Effector memory CD8-positive, alpha-beta T cell (primary cell): ENCODE results near the gene COX6B1.
A peak's percentile ranks its signal among the peaks of the same experiment; 100 is the strongest.
"Not testable (repeated sequence)": the region's sequence is repeated elsewhere in the genome, so short reads cannot be mapped to it uniquely, and the experiment has no call there.

ENCODE experiments used
- ATAC-seq: fragments of 150-1000 bp; cut with Tn5 transposase; replicated peaks from 2 replicates; pipeline ENCODE4 v1.10.0; 2021; ENCODE audit warnings: mild to moderate bottlenecking, moderate library complexity
- DNase-seq, 3 experiments: peaks; one replicate each; pipeline ENCODE4 v3.0.0; 2021
- H3K27ac Mint-ChIP-seq, 2 donors: one replicate each; pipeline ENCODE4 v1.8.0; 2022; ENCODE audit warnings: mild to moderate bottlenecking in 2 of 2, mixed read lengths in 2 of 2, moderate library complexity in 2 of 2
- H3K27me3 Mint-ChIP-seq, 2 donors: one replicate each; pipeline ENCODE4 v1.8.0; 2022; ENCODE audit warnings: mixed read lengths in 2 of 2
- H3K36me3 Mint-ChIP-seq: one replicate; pipeline ENCODE4 v1.8.0; 2022; ENCODE audit warnings: mild to moderate bottlenecking, moderate library complexity, mixed read lengths; ENCODE audit not compliant: insufficient read depth
- H3K4me1 Mint-ChIP-seq, 2 donors: one replicate each; pipeline ENCODE4 v1.8.0; 2022; ENCODE audit warnings: low read depth in 2 of 2, mixed read lengths in 2 of 2
- H3K4me3 Mint-ChIP-seq, 2 donors: one replicate each; pipeline ENCODE4 v1.8.0; 2022; ENCODE audit warnings: mild to moderate bottlenecking in 2 of 2, mixed read lengths in 2 of 2, moderate library complexity in 2 of 2
- H3K9me3 Mint-ChIP-seq, 2 donors: one replicate each; pipeline ENCODE4 v1.8.0; 2022; ENCODE audit warnings: mixed read lengths in 2 of 2
- total RNA-seq, 9 experiments: gene quantifications; one replicate each; lab custom pipeline; 2026; lab: John Stamatoyannopoulos, UW

Gene COX6B1, protein sequence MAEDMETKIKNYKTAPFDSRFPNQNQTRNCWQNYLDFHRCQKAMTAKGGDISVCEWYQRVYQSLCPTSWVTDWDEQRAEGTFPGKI
- total RNA-seq, result 39.5 to 115 (median 76.7) reads per million in 9 experiments

GRCh38 chr19:35648017-35648961 is at the start of gene COX6B1:
Gene COX6B1 (plus strand): TSS chr19:35648323. CDS start chr19:35651244, 2,921 bp downstream.
- peak within 1 kb of the TSS; percentile 96 for H3K27ac Mint-ChIP-seq
- peaks cover 55% of the 10 kb centered on the region for H3K36me3 Mint-ChIP-seq
- ATAC-seq (peak; percentile 70), DNase-seq (peak; percentile 87 to 89 (median 88))
- peak within 1 kb of the TSS; percentile 98 to 99 for H3K4me3 Mint-ChIP-seq
- no peaks in the 10 kb centered on the region for H3K27me3 Mint-ChIP-seq
- H3K9me3 Mint-ChIP-seq, result no peaks in the 10 kb centered on the region
- peaks cover 22 to 31% of the 10 kb centered on the region in 2 donors for H3K4me1 Mint-ChIP-seq

DNA sequence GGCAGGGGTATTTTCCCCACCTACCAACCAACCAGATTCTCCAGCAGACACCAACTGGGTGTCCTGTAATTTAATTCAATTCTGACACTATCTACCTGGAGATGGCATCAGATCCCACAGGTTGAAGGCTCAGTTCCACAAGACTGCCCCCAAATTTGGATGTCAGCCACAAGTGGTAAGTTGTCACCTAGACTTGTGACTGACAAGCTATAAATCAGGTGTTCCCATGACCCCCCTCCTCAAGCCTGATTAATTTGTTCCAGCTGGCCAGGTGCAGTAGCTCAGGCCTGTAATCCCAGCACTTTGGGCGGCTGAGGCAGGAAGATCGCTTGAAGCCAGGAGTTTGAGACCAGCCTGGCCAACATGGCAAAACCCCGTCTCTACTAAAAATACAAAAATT is 46.2 kb upstream of the COX6B1 start:
- Mint-ChIP-seq H3K4me3 (no peak overlapping the region), H3K27ac (no peak overlapping the region), H3K27me3 (peaks cover 12 to 40% of the 10 kb centered on the region in 2 donors), H3K36me3 (peaks cover 2% of the 10 kb centered on the region), H3K4me1 (no peaks in the 10 kb centered on the region), H3K9me3 (no peaks in the 10 kb centered on the region)
- DNase-seq (no peak), ATAC-seq (no peak)

GRCh38 chr19:35604436-35604835 is 43.7 kb upstream of the COX6B1 start:
- H3K4me3 Mint-ChIP-seq, H3K4me1 Mint-ChIP-seq, ATAC-seq, H3K36me3 Mint-ChIP-seq, H3K9me3 Mint-ChIP-seq, H3K27ac Mint-ChIP-seq, DNase-seq: not testable (repeated sequence)
- H3K27me3 Mint-ChIP-seq, result peaks cover 5 to 22% of the 10 kb centered on the region in 2 donors

DNA sequence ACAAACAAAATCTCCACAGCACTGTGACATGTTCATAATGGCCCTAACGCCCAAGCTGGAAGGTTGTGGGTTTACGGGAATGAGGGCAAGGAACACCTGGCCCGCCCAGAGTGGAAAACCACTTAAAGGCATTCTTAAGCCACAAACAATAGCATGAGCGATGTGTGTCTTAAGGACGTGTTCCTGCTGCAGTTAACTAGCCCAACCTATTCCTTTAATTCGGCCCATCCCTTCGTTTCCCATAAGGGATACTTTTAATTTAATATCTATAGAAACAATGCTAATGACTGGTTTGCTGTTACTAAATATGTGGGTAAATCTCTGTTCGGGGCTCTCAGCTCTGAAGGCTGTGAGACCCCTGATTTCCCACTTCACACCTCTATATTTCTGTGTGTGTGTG is 41.0 kb upstream of the COX6B1 start:
- not testable (repeated sequence) for ATAC-seq, H3K9me3 Mint-ChIP-seq, H3K27me3 Mint-ChIP-seq, H3K27ac Mint-ChIP-seq, DNase-seq, H3K4me1 Mint-ChIP-seq, H3K4me3 Mint-ChIP-seq
- H3K36me3 Mint-ChIP-seq, result peaks cover 15% of the 10 kb centered on the region

- Mint-ChIP-seq H3K36me3 (peaks cover 20% of the 10 kb centered on the region), H3K4me3 (no peak overlapping the region), H3K27me3 (no peaks in the 10 kb centered on the region), H3K27ac (no peak overlapping the region), H3K4me1 (peaks cover 0 to 14% of the 10 kb centered on the region in 2 donors), H3K9me3 (peaks cover 0 to 6% of the 10 kb centered on the region in 2 donors)
- DNase-seq (no peak), ATAC-seq (no peak)
Observed at GRCh38 chr19:35607661-35608060, 40.5 kb upstream of the COX6B1 start.

DNA sequence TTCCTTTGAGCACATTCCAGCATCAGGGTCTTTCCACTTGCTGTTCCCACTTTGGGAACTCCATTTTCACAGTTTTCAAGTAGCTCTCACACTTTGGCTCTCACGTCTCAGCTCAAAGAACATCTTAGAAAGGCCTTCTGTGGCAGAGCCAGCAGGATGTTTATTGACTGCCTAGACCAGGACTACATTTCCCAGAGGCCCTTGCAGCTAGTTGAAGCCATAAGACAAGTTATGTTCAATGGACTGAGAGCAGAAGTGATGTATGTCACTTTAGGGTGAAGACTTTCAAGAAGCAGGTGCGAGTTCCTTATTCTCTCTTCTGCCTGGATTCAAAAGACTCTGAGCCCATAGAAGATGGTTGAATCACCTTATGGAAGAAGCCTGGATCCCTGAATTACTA is 39.9 kb upstream of the COX6B1 start:
- ATAC-seq (no peak), DNase-seq (no peak)
- no peak overlapping the region for H3K4me3 Mint-ChIP-seq
- H3K4me1 Mint-ChIP-seq, result peaks cover 0 to 14% of the 10 kb centered on the region in 2 donors
- H3K27ac Mint-ChIP-seq, result no peak overlapping the region
- no peaks in the 10 kb centered on the region for H3K27me3 Mint-ChIP-seq
- peaks cover 0 to 6% of the 10 kb centered on the region in 2 donors for H3K9me3 Mint-ChIP-seq
- peaks cover 21% of the 10 kb centered on the region for H3K36me3 Mint-ChIP-seq

- no peak for ATAC-seq
- peaks cover 0 to 6% of the 10 kb centered on the region in 2 donors for H3K9me3 Mint-ChIP-seq
- peaks cover 32% of the 10 kb centered on the region for H3K36me3 Mint-ChIP-seq
- peaks cover 0 to 21% of the 10 kb centered on the region in 2 donors for H3K4me1 Mint-ChIP-seq
- H3K4me3 Mint-ChIP-seq, result no peak overlapping the region
- no peak for DNase-seq
- peak overlapping the region; percentile 35 to 51 for H3K27ac Mint-ChIP-seq
- no peaks in the 10 kb centered on the region for H3K27me3 Mint-ChIP-seq
Observed at GRCh38 chr19:35609851-35610353, 38.2 kb upstream of the COX6B1 start.

DNA sequence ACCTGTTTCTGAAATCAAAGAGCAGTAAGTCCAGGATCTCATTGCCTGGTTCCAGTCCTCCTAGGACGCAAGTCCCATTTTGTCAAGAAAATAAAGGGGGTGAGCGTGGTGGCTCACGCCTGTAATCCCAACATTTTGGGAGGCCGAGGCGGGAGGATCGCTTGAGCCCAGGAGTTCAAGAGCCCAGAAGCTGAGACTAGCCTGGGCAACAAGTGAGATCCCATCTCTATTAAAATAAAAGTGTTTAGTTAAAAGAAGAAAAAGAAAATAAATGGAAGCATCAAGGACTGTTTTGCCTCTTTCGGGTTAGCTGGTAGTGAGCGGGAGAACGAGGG is 35.9 kb upstream of the COX6B1 start:
- H3K4me3 Mint-ChIP-seq, result peak overlapping the region; percentile 82 to 87
- H3K27ac Mint-ChIP-seq, result peak overlapping the region; percentile 94 to 95
- peaks cover 0 to 6% of the 10 kb centered on the region in 2 donors for H3K9me3 Mint-ChIP-seq
- H3K36me3 Mint-ChIP-seq, result peaks cover 37% of the 10 kb centered on the region
- H3K27me3 Mint-ChIP-seq, result no peaks in the 10 kb centered on the region
- H3K4me1 Mint-ChIP-seq, result peaks cover 0 to 21% of the 10 kb centered on the region in 2 donors
- no peak for DNase-seq
- ATAC-seq, result no peak

DNA sequence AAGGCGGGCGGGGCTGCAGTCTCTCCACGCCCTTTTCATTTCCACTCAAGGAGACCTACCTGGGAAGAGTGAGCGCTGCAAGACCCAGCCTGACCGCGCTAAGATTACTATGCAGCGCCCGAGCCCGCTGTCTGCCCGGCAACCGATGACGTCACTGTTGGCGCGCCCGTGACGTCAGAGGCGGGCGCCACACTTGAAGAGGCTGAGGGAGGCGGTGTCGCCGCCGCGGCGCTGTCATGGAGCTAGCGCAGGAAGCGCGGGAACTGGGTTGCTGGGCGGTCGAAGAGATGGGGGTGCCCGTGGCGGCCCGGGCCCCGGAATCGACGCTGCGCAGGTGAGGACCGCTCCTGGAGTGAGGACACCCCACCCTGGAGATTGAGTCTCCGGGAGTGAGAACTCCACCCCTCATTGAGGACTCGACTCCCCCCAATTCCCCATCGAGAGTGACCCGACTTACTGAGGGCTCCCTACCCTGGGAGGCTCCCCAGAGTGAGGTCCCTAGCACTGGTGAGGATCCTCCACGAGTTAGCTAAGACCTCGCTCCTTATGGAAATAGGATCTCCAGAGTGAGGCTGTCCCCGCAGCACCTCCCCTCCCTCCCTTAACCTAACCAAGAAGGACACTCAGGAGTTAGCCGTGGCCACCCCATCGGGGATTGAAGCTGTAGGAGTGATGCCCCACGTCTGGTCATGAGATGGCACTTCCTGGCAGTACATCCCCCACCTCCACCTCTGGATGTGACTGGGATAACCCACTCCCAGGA is 35.4 kb upstream of the COX6B1 start, which contains the start of gene HAUS5:
HAUS5 (plus strand) TSS at position 177 of the 763 bp plus-strand sequence; CDS start at position 237, 60 bp downstream.
- Mint-ChIP-seq H3K4me1 (peaks cover 0 to 21% of the 10 kb centered on the region in 2 donors), H3K9me3 (peaks cover 0 to 6% of the 10 kb centered on the region in 2 donors), H3K4me3 (peak within 1 kb of the TSS; percentile 82 to 87), H3K27me3 (no peaks in the 10 kb centered on the region), H3K27ac (peak within 1 kb of the TSS; percentile 94 to 95), H3K36me3 (peaks cover 37% of the 10 kb centered on the region)
- ATAC-seq (peak; percentile 94), DNase-seq (peak; percentile 94 to 98 (median 97))

DNA sequence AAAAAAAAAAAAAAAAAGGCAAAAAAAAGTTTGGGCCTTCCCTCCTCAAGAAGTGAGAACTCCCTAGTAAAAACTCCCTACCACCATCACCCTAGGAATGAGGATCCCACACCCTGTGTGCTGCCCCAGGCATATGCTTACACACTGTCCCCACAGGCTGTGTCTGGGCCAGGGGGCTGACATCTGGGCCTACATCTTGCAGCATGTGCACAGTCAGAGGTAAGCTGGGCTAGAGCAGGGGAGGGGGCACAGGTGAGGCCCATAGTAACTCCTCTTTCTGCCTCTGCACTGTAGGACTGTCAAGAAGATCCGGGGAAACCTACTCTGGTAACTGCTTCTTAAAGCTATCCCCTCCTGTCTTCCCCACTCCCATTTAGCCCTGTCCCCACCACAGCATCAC is 34.5 kb upstream of the COX6B1 start:
- H3K27ac Mint-ChIP-seq, result peak overlapping the region; percentile 94 to 95
- peak overlapping the region; percentile 82 to 87 for H3K4me3 Mint-ChIP-seq

DNA sequence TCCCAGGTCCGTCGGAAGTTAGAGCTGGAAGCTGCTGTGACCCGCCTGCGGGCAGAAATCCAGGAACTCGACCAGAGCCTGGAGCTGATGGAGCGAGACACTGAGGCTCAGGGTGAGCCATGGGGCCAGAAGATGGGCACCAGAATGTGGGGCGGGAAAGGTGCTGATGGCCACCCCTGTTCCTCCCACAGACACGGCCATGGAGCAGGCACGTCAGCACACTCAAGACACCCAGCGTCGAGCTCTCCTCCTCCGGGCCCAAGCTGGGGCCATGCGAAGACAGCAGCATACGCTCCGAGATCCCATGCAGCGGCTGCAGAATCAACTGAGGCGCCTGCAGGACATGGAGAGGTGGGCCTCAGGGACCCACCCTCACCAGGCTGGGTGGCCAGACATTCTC is 33.1 kb upstream of the COX6B1 start:
- Mint-ChIP-seq H3K27ac (no peak overlapping the region), H3K9me3 (no peaks in the 10 kb centered on the region), H3K4me1 (peaks cover 0 to 14% of the 10 kb centered on the region in 2 donors), H3K27me3 (no peaks in the 10 kb centered on the region), H3K4me3 (no peak overlapping the region), H3K36me3 (peaks cover 34% of the 10 kb centered on the region)
- no peak for ATAC-seq
- DNase-seq, result no peak

More for the DNA sequence above, 34.5 kb upstream of the COX6B1 start:
- peaks cover 0 to 21% of the 10 kb centered on the region in 2 donors for H3K4me1 Mint-ChIP-seq
- ATAC-seq (no peak), DNase-seq (no peak)
- H3K9me3 Mint-ChIP-seq, result peaks cover 0 to 3% of the 10 kb centered on the region in 2 donors
- H3K27me3 Mint-ChIP-seq, result no peaks in the 10 kb centered on the region
- peaks cover 37% of the 10 kb centered on the region for H3K36me3 Mint-ChIP-seq

DNA sequence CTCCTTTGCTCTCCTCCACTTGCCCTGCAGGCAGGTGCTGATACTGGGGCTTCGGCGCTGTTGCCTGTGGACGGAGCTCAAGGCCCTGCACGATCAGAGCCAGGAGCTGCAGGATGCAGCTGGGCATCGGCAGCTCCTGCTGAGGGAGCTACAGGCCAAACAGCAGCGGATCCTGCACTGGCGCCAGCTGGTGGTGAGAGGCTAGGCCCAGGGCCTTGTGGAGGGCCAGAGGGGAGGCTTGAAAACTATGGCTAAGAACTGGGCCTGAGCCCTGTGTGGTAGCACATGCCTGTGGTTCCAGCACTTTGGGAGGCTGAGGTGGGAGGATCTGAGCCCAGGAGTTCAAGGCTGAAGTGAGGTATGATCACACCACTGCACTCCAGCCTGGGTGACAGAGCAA is 29.3 kb upstream of the COX6B1 start:
- H3K27me3 Mint-ChIP-seq, result no peaks in the 10 kb centered on the region
- peaks cover 24% of the 10 kb centered on the region for H3K36me3 Mint-ChIP-seq
- DNase-seq (no peak), ATAC-seq (no peak)
- no peak overlapping the region for H3K4me3 Mint-ChIP-seq
- H3K4me1 Mint-ChIP-seq, result peaks cover 0 to under 1% of the 10 kb centered on the region in 2 donors
- H3K9me3 Mint-ChIP-seq, result no peaks in the 10 kb centered on the region
- no peak overlapping the region for H3K27ac Mint-ChIP-seq

- Mint-ChIP-seq H3K36me3 (peaks cover 18% of the 10 kb centered on the region), H3K4me1 (no peaks in the 10 kb centered on the region), H3K9me3 (no peaks in the 10 kb centered on the region), H3K27me3 (no peaks in the 10 kb centered on the region), H3K27ac (no peak overlapping the region), H3K4me3 (no peak overlapping the region)
- DNase-seq (no peak), ATAC-seq (no peak)
Observed at GRCh38 chr19:35619290-35619923, 28.7 kb upstream of the COX6B1 start.
